PFSK-1 (cell line): Measurements from ENCODE around the gene DAP3.

ENCODE experiments used
- POLR2AphosphoS5 ChIP-seq: IDR thresholded peaks from 2 replicates; pipeline ENCODE4 v1.6.1; 2012; ENCODE audit warnings: low read depth, mild to moderate bottlenecking, control low read depth, low read length, moderate library complexity
- TAF1 ChIP-seq: IDR thresholded peaks from 2 replicates; pipeline ENCODE4 v1.6.1; 2012; ENCODE audit warnings: low read length, control low read depth, borderline replicate concordance; ENCODE audit not compliant: insufficient read depth
- TF ChIP-seq, protein P1 (sequence below), 2 experiments: IDR thresholded peaks; 2 replicates each; pipeline versions ENCODE4 v1.6.1 to v1.8.0; 2011 to 2012; ENCODE audit warnings: low read depth in 2 of 2, low read length in 2 of 2, control low read depth in 1 of 2, inconsistent platforms in 1 of 2, mild to moderate bottlenecking in 1 of 2, moderate library complexity in 1 of 2; ENCODE audit not compliant: insufficient read depth in 1 of 2

DNA sequence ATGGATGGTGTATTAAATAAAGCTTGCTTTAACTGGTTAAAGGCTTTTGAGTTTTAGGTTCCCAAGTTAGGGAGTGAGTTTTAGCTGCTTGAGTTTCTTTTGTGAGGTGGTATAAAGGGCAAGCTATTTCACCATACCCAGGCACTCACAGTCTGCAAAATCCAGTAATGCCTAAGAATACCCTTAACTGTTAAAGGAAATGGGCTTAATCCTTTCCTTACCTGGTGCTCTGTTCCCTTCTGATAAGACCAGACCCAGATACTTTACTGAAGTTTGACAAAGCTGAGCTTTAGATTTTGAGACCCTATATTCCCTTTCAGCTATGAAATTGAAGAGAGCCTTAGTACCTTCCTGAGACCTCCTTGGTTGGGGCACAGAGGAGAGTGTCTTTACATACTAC, 48.5 kb upstream of the DAP3 start:
- TF ChIP-seq POLR2AphosphoS5 (no peak), TAF1 (no peak)
- TF ChIP-seq, protein P1, sequence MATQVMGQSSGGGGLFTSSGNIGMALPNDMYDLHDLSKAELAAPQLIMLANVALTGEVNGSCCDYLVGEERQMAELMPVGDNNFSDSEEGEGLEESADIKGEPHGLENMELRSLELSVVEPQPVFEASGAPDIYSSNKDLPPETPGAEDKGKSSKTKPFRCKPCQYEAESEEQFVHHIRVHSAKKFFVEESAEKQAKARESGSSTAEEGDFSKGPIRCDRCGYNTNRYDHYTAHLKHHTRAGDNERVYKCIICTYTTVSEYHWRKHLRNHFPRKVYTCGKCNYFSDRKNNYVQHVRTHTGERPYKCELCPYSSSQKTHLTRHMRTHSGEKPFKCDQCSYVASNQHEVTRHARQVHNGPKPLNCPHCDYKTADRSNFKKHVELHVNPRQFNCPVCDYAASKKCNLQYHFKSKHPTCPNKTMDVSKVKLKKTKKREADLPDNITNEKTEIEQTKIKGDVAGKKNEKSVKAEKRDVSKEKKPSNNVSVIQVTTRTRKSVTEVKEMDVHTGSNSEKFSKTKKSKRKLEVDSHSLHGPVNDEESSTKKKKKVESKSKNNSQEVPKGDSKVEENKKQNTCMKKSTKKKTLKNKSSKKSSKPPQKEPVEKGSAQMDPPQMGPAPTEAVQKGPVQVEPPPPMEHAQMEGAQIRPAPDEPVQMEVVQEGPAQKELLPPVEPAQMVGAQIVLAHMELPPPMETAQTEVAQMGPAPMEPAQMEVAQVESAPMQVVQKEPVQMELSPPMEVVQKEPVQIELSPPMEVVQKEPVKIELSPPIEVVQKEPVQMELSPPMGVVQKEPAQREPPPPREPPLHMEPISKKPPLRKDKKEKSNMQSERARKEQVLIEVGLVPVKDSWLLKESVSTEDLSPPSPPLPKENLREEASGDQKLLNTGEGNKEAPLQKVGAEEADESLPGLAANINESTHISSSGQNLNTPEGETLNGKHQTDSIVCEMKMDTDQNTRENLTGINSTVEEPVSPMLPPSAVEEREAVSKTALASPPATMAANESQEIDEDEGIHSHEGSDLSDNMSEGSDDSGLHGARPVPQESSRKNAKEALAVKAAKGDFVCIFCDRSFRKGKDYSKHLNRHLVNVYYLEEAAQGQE (IDR thresholded peaks at IDR 0.05; ENCODE audit: insufficient read depth in 1 of 2, low read depth in 2 of 2, low read length in 2 of 2) = no peak
